IPS-11a (cell line): ENCODE measurements around the gene BSG.

ENCODE experiments used
- H3K4me3 ChIP-seq: one replicate; pipeline ENCODE4 v1.5.1; 2013; ENCODE audit warnings: low read depth, low read length, control low read depth

The BSG gene

GRCh38 chr19:539429-540030, 32.9 kb upstream of the BSG start:
- H3K4me3 ChIP-seq, result no peak overlapping the region

GRCh38 chr19:540867-541637, 31.3 kb upstream of the BSG start:
- H3K4me3 ChIP-seq, result no peak overlapping the region

GRCh38 chr19:541699-542098, 30.7 kb upstream of the BSG start:
- no peak overlapping the region for H3K4me3 ChIP-seq

- no peak overlapping the region for H3K4me3 ChIP-seq
Measured at GRCh38 chr19:542173-542866, 30.1 kb upstream of the BSG start.

GRCh38 chr19:543910-544608, 28.3 kb upstream of the BSG start, which contains the start of gene GZMM:
GZMM (plus strand) TSS chr19:544053; CDS start chr19:544072, 19 bp downstream.
- H3K4me3 ChIP-seq, result no peak within 1 kb of the TSS

- no peak overlapping the region for H3K4me3 ChIP-seq
Measured at GRCh38 chr19:547117-547516, 25.3 kb upstream of the BSG start.

GRCh38 chr19:547836-548720, 24.3 kb upstream of the BSG start:
- no peak overlapping the region for H3K4me3 ChIP-seq

GRCh38 chr19:548886-549830, 23.2 kb upstream of the BSG start:
- no peak overlapping the region for H3K4me3 ChIP-seq

GRCh38 chr19:554817-555216, 17.6 kb upstream of the BSG start:
- no peak overlapping the region for H3K4me3 ChIP-seq

GRCh38 chr19:555474-555808, 17.0 kb upstream of the BSG start:
- no peak overlapping the region for H3K4me3 ChIP-seq

- no peak overlapping the region for H3K4me3 ChIP-seq
Measured at GRCh38 chr19:556611-557382, 15.6 kb upstream of the BSG start.

- no peak overlapping the region for H3K4me3 ChIP-seq
Measured at GRCh38 chr19:558770-559439, 13.5 kb upstream of the BSG start.

GRCh38 chr19:560121-560520, 12.3 kb upstream of the BSG start:
- no peak overlapping the region for H3K4me3 ChIP-seq

- H3K4me3 ChIP-seq, result no peak overlapping the region
Measured at GRCh38 chr19:566403-566802, 6.0 kb upstream of the BSG start.

GRCh38 chr19:566844-567243, 5.6 kb upstream of the BSG start:
- H3K4me3 ChIP-seq, result no peak overlapping the region

GRCh38 chr19:567296-567900, 5.0 kb upstream of the BSG start:
- H3K4me3 ChIP-seq, result no peak overlapping the region

GRCh38 chr19:570251-570686, 2.1 kb upstream of the BSG start:
- no peak overlapping the region for H3K4me3 ChIP-seq
